ENCODE results near the gene LBH.

GRCh38 chr2:30231212-30231995 lies at the start of gene LBH:
- TF ChIP-seq POLR2A (IDR thresholded peaks at IDR 0.05) (peak; percentile 77 to 96), CTCF (IDR thresholded peaks at IDR 0.05) (no peak), POLR2AphosphoS5 (IDR thresholded peaks at IDR 0.05) (peak; percentile 43 to 70 (median 64))
